HG03108 (cell line): Measurements from ENCODE around the gene PSMD9.

Source experiments
- ATAC-seq: cut with Tn5 transposase; IDR thresholded peaks from one replicate; pipeline ENCODE4 v1.9.1; 2021; ENCODE audit warnings: moderate library complexity; ENCODE audit not compliant: unreplicated experiment

Gene PSMD9

GRCh38 chr12:121949648-121950397 is 61.2 kb downstream of the PSMD9 start:
- no peak for ATAC-seq

DNA sequence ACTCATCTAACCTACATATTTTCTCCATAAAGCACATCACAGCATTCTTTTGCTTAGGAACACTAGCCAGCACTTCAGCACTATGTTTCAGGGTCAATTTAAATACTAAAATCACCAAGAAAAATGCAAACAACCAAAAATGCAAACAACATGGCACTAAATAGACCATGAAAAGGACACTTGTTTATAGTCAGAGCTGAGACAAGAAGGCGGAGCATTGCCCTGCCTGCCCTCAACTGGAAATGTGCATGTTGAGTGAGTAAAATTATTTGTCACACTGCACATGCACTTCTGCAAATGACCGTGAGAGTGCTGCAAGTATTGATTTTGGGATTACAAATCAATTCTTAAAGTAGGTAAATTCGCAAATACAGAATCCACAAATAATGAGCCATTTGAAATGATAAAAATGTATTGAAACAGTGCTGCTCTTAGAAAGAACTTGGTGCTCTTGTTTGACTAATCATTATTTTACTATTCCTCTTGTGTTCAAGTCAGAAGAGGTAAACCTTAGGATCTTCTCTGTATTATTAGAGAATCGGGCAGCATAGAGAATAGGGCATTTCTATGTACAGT is 64.6 kb downstream of the PSMD9 start:
- ATAC-seq, result no peak

DNA sequence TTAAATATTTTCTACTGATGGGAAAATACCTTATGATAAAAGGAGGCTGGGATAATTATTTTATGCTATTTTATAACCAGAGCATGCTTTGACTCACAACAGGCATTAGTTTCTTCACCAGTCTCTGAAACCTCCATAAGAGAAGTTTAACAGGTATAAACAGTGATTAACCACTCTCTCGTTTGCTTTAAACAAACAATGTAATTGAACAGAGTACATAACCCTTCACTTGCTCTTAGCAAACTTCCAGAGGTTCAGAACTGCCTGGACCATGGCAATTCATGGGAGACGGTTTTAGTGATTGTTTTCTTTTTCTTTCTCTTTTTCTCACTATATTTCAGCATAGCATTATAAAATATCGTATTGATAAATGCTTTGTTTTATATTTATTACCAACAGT is 65.1 kb downstream of the PSMD9 start:
- ATAC-seq, result no peak

DNA sequence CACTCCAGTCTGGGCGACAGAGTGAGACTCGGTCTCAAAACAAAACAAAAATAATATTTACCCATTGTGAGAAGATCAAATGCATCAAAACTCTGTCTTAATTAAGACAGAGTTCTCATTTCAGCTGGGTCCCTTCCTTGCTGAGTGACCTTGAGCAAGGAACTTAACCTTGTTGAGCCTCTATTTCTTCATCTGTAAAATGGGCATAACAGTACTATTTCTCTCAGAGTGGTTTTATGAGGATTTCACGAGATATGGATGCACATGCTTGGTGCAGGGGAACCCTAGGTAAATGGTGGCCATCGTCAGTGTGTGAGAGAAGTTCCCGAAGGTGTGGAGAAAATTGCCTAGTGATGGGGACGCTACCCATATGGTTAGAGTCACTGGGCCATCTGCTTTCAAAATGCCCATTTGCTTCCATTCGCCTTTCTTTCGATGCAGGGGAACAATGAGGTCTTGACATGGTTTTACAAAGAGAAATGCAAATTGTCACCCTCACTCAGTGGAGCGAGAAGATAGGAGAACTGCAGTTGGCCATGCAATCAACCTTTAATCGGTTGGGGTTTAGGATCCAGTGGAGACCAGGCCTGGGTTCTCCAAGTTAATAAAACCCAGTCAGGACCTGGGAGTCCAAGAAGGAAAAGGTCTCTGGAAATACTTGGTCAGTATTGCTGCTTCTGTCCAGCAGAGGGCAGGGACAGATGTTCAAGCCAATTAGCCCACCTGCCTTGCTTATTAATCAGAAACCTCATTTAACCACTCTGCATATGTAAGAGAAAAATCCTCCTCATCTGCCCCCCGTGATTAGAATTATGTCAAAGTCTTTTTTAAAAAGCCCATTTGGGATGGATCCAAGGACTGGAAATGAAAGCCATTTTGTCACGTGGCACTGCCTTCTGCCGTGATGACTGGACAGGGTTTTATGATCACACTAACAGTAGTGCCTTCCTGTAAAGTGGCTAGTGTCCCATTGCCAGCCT is 67.0 kb downstream of the PSMD9 start:
- no peak for ATAC-seq

DNA sequence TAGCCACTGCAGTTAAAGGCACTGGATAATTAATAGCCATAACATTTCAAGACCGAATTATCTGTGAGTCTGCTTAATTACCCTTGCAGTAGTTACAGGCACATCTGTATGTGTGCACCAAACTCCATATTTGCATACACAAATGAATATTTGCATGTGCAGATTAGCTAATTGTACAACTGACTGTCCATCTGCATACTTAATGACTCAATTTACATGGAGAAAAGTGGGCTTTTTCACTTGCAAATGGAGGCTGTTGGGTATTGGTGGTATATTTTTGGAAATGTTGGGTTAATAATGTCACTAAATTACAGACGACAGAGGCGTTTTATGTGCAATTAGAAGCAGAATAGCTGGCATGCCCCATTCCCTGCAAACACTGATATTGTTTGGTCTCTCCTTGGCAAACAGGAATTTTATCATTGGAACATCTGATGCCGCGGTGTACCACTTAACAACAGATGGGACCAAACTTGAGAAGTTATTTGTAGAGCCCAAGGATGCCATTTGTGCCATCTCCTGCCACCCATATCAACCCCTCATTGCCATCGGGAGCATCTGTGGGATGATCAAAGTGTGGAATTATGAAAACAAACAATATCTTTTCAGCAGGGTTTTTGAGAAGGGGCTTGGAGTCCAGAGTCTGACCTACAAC is 69.4 kb downstream of the PSMD9 start:
- no peak for ATAC-seq

- ATAC-seq, result no peak
Measured at GRCh38 chr12:121958541-121959240, 70.1 kb downstream of the PSMD9 start.

DNA sequence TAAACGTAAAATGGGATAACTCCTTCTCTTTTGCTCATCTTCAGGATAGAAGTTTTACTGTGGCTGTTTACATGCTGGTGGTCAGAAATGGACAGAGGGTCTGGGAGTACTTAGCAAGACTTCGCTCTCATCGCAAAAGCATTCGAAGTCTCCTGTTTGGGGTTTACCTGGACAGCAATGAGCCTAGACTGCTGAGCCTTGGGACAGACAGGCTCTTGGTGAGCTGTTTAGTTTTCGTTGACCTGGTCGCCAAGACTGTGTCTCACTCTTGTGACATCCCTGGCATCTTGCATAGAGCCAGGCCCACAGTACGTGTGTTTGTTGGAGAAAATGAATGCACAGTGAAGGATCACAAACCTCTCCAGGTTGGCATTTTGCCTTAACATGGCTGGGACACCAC is 72.0 kb downstream of the PSMD9 start:
- no peak for ATAC-seq

- no peak for ATAC-seq
Measured at GRCh38 chr12:121961195-121961879, 72.7 kb downstream of the PSMD9 start.

- ATAC-seq, result no peak
Measured at GRCh38 chr12:121963341-121964018, 74.9 kb downstream of the PSMD9 start.

DNA sequence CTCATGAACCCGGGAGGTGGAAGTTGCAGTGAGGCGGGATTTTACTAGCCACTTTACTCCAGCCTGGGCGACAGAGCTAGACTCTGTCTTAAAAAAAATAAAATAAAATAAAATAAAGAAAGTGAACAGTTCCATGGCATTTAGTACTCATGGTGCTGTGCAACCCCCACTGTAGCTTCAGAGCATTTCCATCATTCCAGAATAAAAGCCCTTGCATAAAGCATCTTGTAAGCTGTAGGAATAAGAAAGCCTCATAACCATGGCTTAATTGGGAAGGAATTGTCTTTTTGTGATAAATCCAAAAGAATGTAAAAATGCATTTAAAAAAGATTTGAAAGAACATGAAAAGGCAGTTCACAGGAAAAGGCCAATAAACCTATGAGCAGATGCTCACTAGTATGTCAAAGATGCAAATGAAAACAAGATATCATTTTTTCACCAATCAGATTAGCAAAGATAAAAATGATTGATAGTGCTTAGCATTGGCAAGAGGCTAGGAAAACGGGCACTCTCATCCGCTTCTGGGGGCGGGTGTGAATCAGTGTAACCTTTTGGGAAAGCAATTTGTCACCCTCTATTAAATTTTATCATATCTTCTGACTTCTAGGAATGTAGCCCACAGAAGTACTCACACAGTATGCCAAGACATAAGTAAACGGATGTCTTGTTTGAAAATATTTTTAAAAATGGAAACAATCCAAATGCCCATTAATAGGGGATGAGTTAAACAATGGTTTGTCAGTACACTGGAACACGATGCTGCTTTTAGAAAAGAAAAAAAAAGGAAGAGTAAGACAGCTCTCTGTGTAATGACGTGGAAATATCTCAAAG is 76.4 kb downstream of the PSMD9 start:
- ATAC-seq, result no peak

- no peak for ATAC-seq
Measured at GRCh38 chr12:121966959-121967358, 78.4 kb downstream of the PSMD9 start.
